Caki2 (cell line): ENCODE results near the gene SMIM24. TPM values are rescaled to one million over a fixed set of nuclear protein-coding genes. Genes with fewer than 3 reads are reported as not detected.

Experiments
- DNase-seq: peaks from one replicate; pipeline ENCODE4 v3.0.0-alpha.2; 2015; ENCODE audit warnings: low read depth
- in situ Hi-C: cut with HindIII; loops from 2 replicates; pipeline ENCODE4 v1.10.0; 2016; ENCODE audit warnings: low sequenced_read_pairs, low pct_unique_long_range_greater_than_20kb, mixed read lengths
- total RNA-seq: library from RNA; depleted of rRNA; stranded (reverse); fragments of >200 nt; shearing (Covaris generic); gene quantifications from 2 replicates; pipeline ENCODE4 v1.2.3, GENCODE V29; 2014; ENCODE audit warnings: low replicate concordance

The SMIM24 gene
- total RNA-seq, 1 experiment from 2014 or later = not detected

GRCh38 chr19:3503036-3503572, 22.8 kb upstream of the SMIM24 start:
- in situ Hi-C loops = no loop called here
- DNase-seq = no peak

- DNase-seq = no peak
- in situ Hi-C loops = no loop called here
Measured at GRCh38 chr19:3501780-3502179, 21.5 kb upstream of the SMIM24 start.

- in situ Hi-C loops = no loop called here
- peak; percentile 85 for DNase-seq
Measured at GRCh38 chr19:3500429-3501101, 20.2 kb upstream of the SMIM24 start, which contains the start of gene DOHH. DOHH (minus strand) TSS chr19:3500674; CDS start chr19:3496814, 3,860 bp downstream.

- no peak for DNase-seq
- in situ Hi-C loops = no loop called here
Measured at GRCh38 chr19:3499738-3500428, 19.6 kb upstream of the SMIM24 start.

GRCh38 chr19:3497757-3498520, 17.6 kb upstream of the SMIM24 start:
- DNase-seq = no peak
- in situ Hi-C loops = no loop called here

- DNase-seq = no peak
- in situ Hi-C loops = no loop called here
Measured at GRCh38 chr19:3496392-3497273, 16.3 kb upstream of the SMIM24 start.

- no peak for DNase-seq
- in situ Hi-C loops = no loop called here
Measured at GRCh38 chr19:3494559-3494958, 14.2 kb upstream of the SMIM24 start.

GRCh38 chr19:3494051-3494450, 13.7 kb upstream of the SMIM24 start:
- in situ Hi-C loops = no loop called here

GRCh38 chr19:3493651-3494050, 13.3 kb upstream of the SMIM24 start:
- no peak for DNase-seq
- in situ Hi-C loops = no loop called here

More at GRCh38 chr19:3494051-3494450, 13.7 kb upstream of the SMIM24 start:
- no peak for DNase-seq

GRCh38 chr19:3492919-3493318, 12.6 kb upstream of the SMIM24 start:
- DNase-seq = no peak
- in situ Hi-C loops = no loop called here

- no peak for DNase-seq
- in situ Hi-C loops = no loop called here
Measured at GRCh38 chr19:3492131-3492839, 12.0 kb upstream of the SMIM24 start.

GRCh38 chr19:3491396-3492119, 11.2 kb upstream of the SMIM24 start:
- in situ Hi-C loops = no loop called here

GRCh38 chr19:3483226-3483628, 2.9 kb upstream of the SMIM24 start, which contains the start of gene SMIM44:
SMIM44 (minus strand) TSS chr19:3483441; CDS start chr19:3483403, 38 bp downstream.
- in situ Hi-C loops = no loop called here
- no peak for DNase-seq

More at GRCh38 chr19:3491396-3492119, 11.2 kb upstream of the SMIM24 start:
- DNase-seq = no peak

GRCh38 chr19:3482507-3483225, 2.3 kb upstream of the SMIM24 start:
- no peak for DNase-seq
- in situ Hi-C loops = no loop called here

GRCh38 chr19:3481241-3482090, 1.1 kb upstream of the SMIM24 start:
- in situ Hi-C loops = no loop called here
- DNase-seq = no peak
